BLaER1 treated with 17β-estradiol and CSF1 and Interleukin-3, amounts not matched to agents 10 nM and 100 nM (cell line): ENCODE results near the gene POLR2M.

Source experiments
- H3K27ac ChIP-seq, 11 experiments: shearing (Covaris generic); formaldehyde crosslinking; 2 replicates each; pipeline ENCODE4 v1.8.1; 2022
- H3K27me3 ChIP-seq, 11 experiments: shearing (Covaris generic); formaldehyde crosslinking; 2 replicates each; pipeline ENCODE4 v1.8.1; 2022
- H3K36me3 ChIP-seq, 11 experiments: shearing (Covaris generic); formaldehyde crosslinking; 2 replicates each; pipeline ENCODE4 v1.8.1; 2022
- H3K4me1 ChIP-seq, 10 experiments: shearing (Covaris generic); formaldehyde crosslinking; 2 replicates each; pipeline ENCODE4 v1.8.1; 2022
- H3K4me2 ChIP-seq, 11 experiments: shearing (Covaris generic); formaldehyde crosslinking; 2 replicates each; pipeline ENCODE4 v1.8.1; 2022
- H3K4me3 ChIP-seq, 10 experiments: shearing (Covaris generic); formaldehyde crosslinking; 2 replicates each; pipeline ENCODE4 v1.8.1; 2022
- H3K9ac ChIP-seq, 11 experiments: shearing (Covaris generic); formaldehyde crosslinking; 2 replicates each; pipeline ENCODE4 v1.8.1; 2022
- H3K9me3 ChIP-seq, 11 experiments: shearing (Covaris generic); formaldehyde crosslinking; replicated peaks in 1 of 11; 2 replicates each; pipeline ENCODE4 v1.8.1; 2022
- H4K20me1 ChIP-seq, 11 experiments: shearing (Covaris generic); formaldehyde crosslinking; 2 replicates each; pipeline ENCODE4 v1.8.1; 2022
- Cebpa-rat ChIP-seq, 11 experiments: shearing (Covaris generic); IDR thresholded peaks; 2 replicates each; pipeline ENCODE4 v1.8.1; 2022

POLR2M gene

GRCh38 chr15:57706405-57707209 lies at the start of gene POLR2M:
Gene POLR2M, plus strand, starts transcription at chr15:57706714. Its CDS starts 129 bp downstream, at chr15:57706843.
- no peak for TF ChIP-seq Cebpa-rat (IDR thresholded peaks at IDR 0.05)
- no peaks in the 10 kb centered on the region for H3K9me3 ChIP-seq
- H3K4me1 ChIP-seq: peaks cover 13 to 31% (median 27%) of the 10 kb centered on the region in 10 experiments; a peak in 19 of 20 replicates
- H3K9ac ChIP-seq: peak within 1 kb of the TSS; percentile 97 to 99 (median 98)
- H3K27ac ChIP-seq: peak within 1 kb of the TSS; percentile 96 to 99 (median 98)
- H3K4me2 ChIP-seq: peak within 1 kb of the TSS; percentile 77 to 95 (median 89)
- peaks cover 6 to 35% (median 17%) of the 10 kb centered on the region in 11 experiments; a peak in 16 of 22 replicates for H4K20me1 ChIP-seq
- H3K27me3 ChIP-seq: no peaks in the 10 kb centered on the region
- H3K36me3 ChIP-seq: peaks cover 27 to 34% (median 28%) of the 10 kb centered on the region in 11 experiments
- H3K4me3 ChIP-seq: peak within 1 kb of the TSS; percentile 88 to 95 (median 90)

DNA sequence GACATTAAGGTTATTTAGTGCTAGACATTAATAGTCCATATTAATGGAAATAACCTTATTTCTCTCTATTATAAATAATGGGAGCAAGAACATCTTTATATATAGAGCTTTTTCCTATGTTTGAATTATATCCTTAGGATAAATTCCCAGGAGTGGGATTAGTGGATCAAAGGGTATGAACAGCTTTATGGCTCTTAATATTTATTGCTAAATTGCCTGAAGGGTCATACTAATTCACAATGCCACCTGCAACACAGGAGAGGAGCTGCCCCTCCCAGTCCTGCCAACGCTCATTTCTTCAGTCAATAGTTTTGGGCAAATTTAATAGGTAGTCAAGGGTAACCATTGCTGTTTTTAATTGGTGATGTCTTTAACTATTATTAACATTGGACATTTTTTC lies 48.9 kb upstream of the POLR2M start:
- H4K20me1 ChIP-seq: no peaks in the 10 kb centered on the region
- no peak overlapping the region for H3K9ac ChIP-seq
- no peak for TF ChIP-seq Cebpa-rat (IDR thresholded peaks at IDR 0.05)
- H3K9me3 ChIP-seq: no peaks in the 10 kb centered on the region
- no peaks in the 10 kb centered on the region for H3K36me3 ChIP-seq
- no peak overlapping the region for H3K4me3 ChIP-seq
- no peak overlapping the region for H3K4me2 ChIP-seq
- no peaks in the 10 kb centered on the region for H3K27me3 ChIP-seq
- H3K4me1 ChIP-seq: no peaks in the 10 kb centered on the region
- no peak overlapping the region for H3K27ac ChIP-seq

DNA sequence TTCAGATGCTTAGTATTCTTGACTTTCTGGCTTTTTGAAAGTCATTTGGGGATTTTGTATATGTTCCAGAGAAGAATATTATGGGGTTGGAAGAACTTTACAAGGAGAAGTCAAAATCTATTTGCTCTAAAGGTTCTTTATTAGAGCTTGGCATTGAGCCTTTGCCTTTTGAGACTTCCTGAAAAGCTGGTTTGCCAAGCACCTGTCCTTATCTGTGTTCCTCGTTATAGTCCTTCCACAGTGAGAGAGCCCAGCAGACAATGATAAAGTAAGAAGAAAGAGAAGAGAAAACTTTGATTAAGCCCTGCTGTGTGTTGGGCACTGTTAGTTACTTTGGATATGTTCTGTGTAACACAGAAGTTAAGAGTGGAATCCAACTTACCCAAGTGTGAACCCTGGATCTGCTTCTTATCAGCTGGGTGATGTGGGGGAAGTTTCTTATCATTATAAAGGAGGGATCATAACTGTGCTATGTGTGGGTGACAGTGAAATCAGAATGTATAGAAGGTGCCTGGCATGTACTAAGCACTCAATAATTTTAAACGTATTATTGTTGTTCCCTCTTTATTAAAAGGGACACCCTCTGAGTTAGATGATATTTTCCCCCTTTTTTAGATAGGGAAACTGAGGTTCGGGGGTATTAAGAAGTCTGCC lies 44.3 kb upstream of the POLR2M start:
- TF ChIP-seq Cebpa-rat (IDR thresholded peaks at IDR 0.05): no peak
- H3K27ac ChIP-seq: no peak overlapping the region
- H3K9ac ChIP-seq: no peak overlapping the region
- no peaks in the 10 kb centered on the region for H3K36me3 ChIP-seq
- H4K20me1 ChIP-seq: no peaks in the 10 kb centered on the region
- H3K4me1 ChIP-seq: no peaks in the 10 kb centered on the region
- H3K4me3 ChIP-seq: no peak overlapping the region
- no peak overlapping the region for H3K4me2 ChIP-seq
- no peaks in the 10 kb centered on the region for H3K9me3 ChIP-seq
- H3K27me3 ChIP-seq: no peaks in the 10 kb centered on the region

GRCh38 chr15:57662802-57663201 lies 43.7 kb upstream of the POLR2M start:
- no peaks in the 10 kb centered on the region for H3K9me3 ChIP-seq
- no peaks in the 10 kb centered on the region for H3K4me1 ChIP-seq
- no peaks in the 10 kb centered on the region for H3K27me3 ChIP-seq
- H4K20me1 ChIP-seq: no peaks in the 10 kb centered on the region
- H3K36me3 ChIP-seq: no peaks in the 10 kb centered on the region
- no peak for TF ChIP-seq Cebpa-rat (IDR thresholded peaks at IDR 0.05)
- no peak overlapping the region for H3K9ac ChIP-seq
- no peak overlapping the region for H3K4me3 ChIP-seq
- H3K4me2 ChIP-seq: no peak overlapping the region
- H3K27ac ChIP-seq: no peak overlapping the region

GRCh38 chr15:57663262-57663661 lies 43.3 kb upstream of the POLR2M start:
- Histone ChIP-seq H3K4me1 (no peaks in the 10 kb centered on the region), H3K27me3 (no peaks in the 10 kb centered on the region), H3K9me3 (no peaks in the 10 kb centered on the region), H3K9ac (no peak overlapping the region), H3K36me3 (no peaks in the 10 kb centered on the region), H4K20me1 (no peaks in the 10 kb centered on the region), H3K27ac (no peak overlapping the region), H3K4me2 (no peak overlapping the region), H3K4me3 (no peak overlapping the region)
- TF ChIP-seq Cebpa-rat (IDR thresholded peaks at IDR 0.05): no peak

DNA sequence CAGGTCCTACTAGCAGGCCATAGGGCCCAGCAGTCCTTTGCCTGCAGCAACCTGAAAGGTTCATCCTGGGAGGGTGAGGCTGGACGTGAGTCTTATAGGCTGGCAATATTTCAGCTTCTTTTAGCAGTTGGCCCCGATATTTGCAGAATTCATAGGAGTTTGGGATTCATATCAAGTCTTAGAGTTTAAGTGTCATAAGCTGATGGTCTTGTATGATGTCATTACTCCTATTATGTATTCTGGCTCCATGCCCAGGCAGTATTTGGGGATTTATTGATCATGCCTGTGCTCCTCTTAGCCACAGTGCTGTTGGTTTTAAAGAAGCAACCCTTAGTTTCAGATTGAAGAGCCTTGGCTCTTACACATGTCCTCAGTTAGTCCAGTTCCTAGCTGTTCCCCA lies 41.3 kb upstream of the POLR2M start:
- TF ChIP-seq Cebpa-rat (IDR thresholded peaks at IDR 0.05): no peak
- no peak overlapping the region for H3K4me3 ChIP-seq
- no peak overlapping the region for H3K27ac ChIP-seq
- no peaks in the 10 kb centered on the region for H3K36me3 ChIP-seq
- no peaks in the 10 kb centered on the region for H3K9me3 ChIP-seq
- H3K4me1 ChIP-seq: no peaks in the 10 kb centered on the region
- no peak overlapping the region for H3K4me2 ChIP-seq
- H3K27me3 ChIP-seq: no peaks in the 10 kb centered on the region
- H4K20me1 ChIP-seq: no peaks in the 10 kb centered on the region
- no peak overlapping the region for H3K9ac ChIP-seq

- Histone ChIP-seq H3K9me3 (no peaks in the 10 kb centered on the region), H3K27ac (no peak overlapping the region), H3K9ac (no peak overlapping the region), H3K36me3 (no peaks in the 10 kb centered on the region), H3K4me1 (no peaks in the 10 kb centered on the region), H4K20me1 (no peaks in the 10 kb centered on the region), H3K4me3 (no peak overlapping the region), H3K27me3 (no peaks in the 10 kb centered on the region), H3K4me2 (no peak overlapping the region)
- TF ChIP-seq Cebpa-rat (IDR thresholded peaks at IDR 0.05): no peak
Measured at GRCh38 chr15:57665939-57666338, 40.6 kb upstream of the POLR2M start.

DNA sequence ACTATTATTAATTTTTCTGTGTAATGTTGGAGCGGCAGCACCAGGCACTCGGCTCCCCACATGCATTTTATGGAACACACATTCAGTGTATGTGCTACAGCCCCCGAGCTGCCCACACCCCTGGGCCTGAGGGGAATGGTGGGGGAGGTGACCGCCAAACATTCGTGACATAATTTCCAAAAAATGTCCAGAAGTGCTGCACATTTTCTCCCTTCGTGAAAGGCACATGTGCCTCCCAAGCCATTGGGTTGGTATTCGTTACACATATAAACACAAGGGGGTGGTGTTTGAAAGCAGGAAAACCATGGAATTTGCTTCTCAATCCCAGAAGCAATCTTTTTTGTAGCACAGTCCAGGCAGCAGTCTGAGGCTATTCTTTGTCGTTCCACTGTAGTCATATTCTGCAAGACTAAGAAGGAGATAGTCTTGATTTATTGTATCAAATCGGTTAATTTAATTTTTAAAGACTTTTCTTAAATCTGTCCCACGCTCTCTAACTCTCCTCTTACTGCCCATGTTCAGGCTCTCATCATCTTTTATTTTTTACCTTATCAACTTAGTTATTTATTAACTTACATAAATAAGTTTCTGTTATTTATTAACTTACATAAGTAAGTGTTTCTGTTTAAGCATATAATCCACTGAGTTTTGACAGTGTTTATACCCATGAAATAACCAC lies 39.2 kb upstream of the POLR2M start:
- Histone ChIP-seq H3K4me3 (no peak overlapping the region), H3K4me1 (no peaks in the 10 kb centered on the region), H3K9ac (no peak overlapping the region), H3K36me3 (no peaks in the 10 kb centered on the region), H3K9me3 (no peaks in the 10 kb centered on the region), H3K27me3 (no peaks in the 10 kb centered on the region), H3K4me2 (no peak overlapping the region), H4K20me1 (no peaks in the 10 kb centered on the region), H3K27ac (no peak overlapping the region)
- no peak for TF ChIP-seq Cebpa-rat (IDR thresholded peaks at IDR 0.05)

DNA sequence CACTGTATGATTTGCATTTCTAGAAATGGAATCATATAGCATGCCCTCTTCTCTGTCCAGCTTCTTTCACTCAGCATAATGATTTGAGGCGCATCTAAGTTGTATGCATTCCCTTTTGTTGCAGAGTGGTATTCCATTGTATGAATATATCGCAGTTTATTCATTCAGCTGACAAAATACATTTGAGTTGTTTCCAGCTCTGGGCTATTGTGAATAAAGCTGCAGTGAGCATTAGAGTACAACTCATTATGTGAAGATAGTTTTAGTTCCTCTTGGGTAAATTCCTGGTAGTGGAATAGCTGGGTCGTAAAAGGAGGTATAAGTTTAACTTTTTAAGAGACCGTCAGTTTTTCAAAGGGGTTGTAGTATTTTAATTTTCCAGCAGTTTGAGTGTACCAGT lies 38.5 kb upstream of the POLR2M start:
- H3K4me2 ChIP-seq: no peak overlapping the region
- no peaks in the 10 kb centered on the region for H3K27me3 ChIP-seq
- no peaks in the 10 kb centered on the region for H3K36me3 ChIP-seq
- no peak overlapping the region for H3K27ac ChIP-seq
- H3K4me3 ChIP-seq: no peak overlapping the region
- no peak overlapping the region for H3K9ac ChIP-seq
- no peaks in the 10 kb centered on the region for H3K9me3 ChIP-seq
- H4K20me1 ChIP-seq: no peaks in the 10 kb centered on the region
- TF ChIP-seq Cebpa-rat (IDR thresholded peaks at IDR 0.05): no peak
- H3K4me1 ChIP-seq: no peaks in the 10 kb centered on the region
